H1 (cell line): Measurements from ENCODE around the gene GRID1. TPM values are rescaled to one million over a fixed set of nuclear protein-coding genes. Genes with fewer than 3 reads are reported as not detected.

Source experiments
- CTCF ChIA-PET: fragments of 300-600 bp; sonication (Branson Sonifier 250); formaldehyde crosslinking; loops from one replicate; lab custom pipeline; 2021; ENCODE audit not compliant: partially characterized antibody; lab: Charles Lee
- POLR2A ChIA-PET: fragments of 300-600 bp; sonication (Branson Sonifier 250); formaldehyde crosslinking; loops from one replicate; lab custom pipeline; 2021; ENCODE audit warnings: inconsistent platforms; ENCODE audit not compliant: partially characterized antibody; lab: Charles Lee
- DNase-seq, 2 experiments: peaks; one replicate each; pipeline versions ENCODE4 v3.0.0 to v3.0.0-alpha.2; 2010 to 2022; ENCODE audit warnings: low spot score in 2 of 2, low read depth in 1 of 2, mixed read lengths in 1 of 2
- FAIRE-seq: peaks from 2 replicates; lab custom pipeline; 2011; peaks lifted over from hg19 to GRCh38; lab: Jason Lieb, UNC
- H2AFZ ChIP-seq: 2 replicates; pipeline ENCODE4 v1.8.1; 2012; ENCODE audit warnings: low read length, inconsistent platforms
- H2AK5ac ChIP-seq: 2 replicates; pipeline ENCODE4 v1.6.1; 2013; ENCODE audit warnings: low read depth, low read length
- H2BK120ac ChIP-seq: replicated peaks from 2 replicates; pipeline ENCODE3; 2013; ENCODE audit warnings: low read depth, low read length, inconsistent platforms
- H2BK12ac ChIP-seq: 2 replicates; pipeline ENCODE4 v1.6.1; 2013; ENCODE audit warnings: low read depth, low read length
- H2BK15ac ChIP-seq: 2 replicates; pipeline ENCODE4 v1.6.1; 2013; ENCODE audit warnings: low read length
- H2BK20ac ChIP-seq: 2 replicates; pipeline ENCODE4 v1.6.1; 2013; ENCODE audit warnings: low read length
- H2BK5ac ChIP-seq: 2 replicates; pipeline ENCODE4 v1.6.1; 2013; ENCODE audit warnings: low read depth, low read length
- H3K14ac ChIP-seq: 2 replicates; pipeline ENCODE4 v1.6.1; 2013; ENCODE audit warnings: inconsistent platforms; ENCODE audit not compliant: insufficient read length
- H3K18ac ChIP-seq: 2 replicates; pipeline ENCODE4 v1.6.1; 2013; ENCODE audit warnings: low read length; ENCODE audit errors: extremely low read depth
- H3K23ac ChIP-seq: 2 replicates; pipeline ENCODE4 v1.6.1; 2013; ENCODE audit warnings: inconsistent platforms; ENCODE audit not compliant: insufficient read length
- H3K23me2 ChIP-seq: 2 replicates; pipeline ENCODE4 v1.6.1; 2013; ENCODE audit warnings: low read depth, low read length
- H3K27ac ChIP-seq: 2 replicates; pipeline ENCODE4 v1.6.1; 2011; ENCODE audit warnings: low read depth, low read length, inconsistent platforms
- H3K27me3 ChIP-seq, 4 experiments: replicated peaks in 1 of 4; 1 replicate in 1 of 4; 2 replicates in 3 of 4; pipeline versions ENCODE4 v1.6.1 to v1.8.1; 2011 to 2013; ENCODE audit warnings: low read length in 3 of 4, mild to moderate bottlenecking in 3 of 4, inconsistent platforms in 2 of 4, mixed read lengths in 2 of 4, moderate library complexity in 1 of 4; ENCODE audit not compliant: control insufficient read depth in 3 of 4, insufficient read depth in 3 of 4; ENCODE audit errors: extremely low read depth in 1 of 4
- H3K36me3 ChIP-seq, 4 experiments: 2 replicates each; pipeline versions ENCODE4 v1.6.1 to v1.8.1; 2011 to 2013; ENCODE audit warnings: mild to moderate bottlenecking in 4 of 4, low read length in 3 of 4, moderate library complexity in 2 of 4, control low read depth in 1 of 4, inconsistent platforms in 1 of 4; ENCODE audit not compliant: insufficient read depth in 4 of 4, control insufficient read depth in 2 of 4
- H3K4ac ChIP-seq: replicated peaks from 2 replicates; pipeline ENCODE3; 2013; ENCODE audit warnings: low read length, low read depth, mixed read lengths, inconsistent platforms; ENCODE audit not compliant: insufficient read length
- H3K4me1 ChIP-seq, 4 experiments: replicated peaks in 1 of 4; 1 replicate in 1 of 4; 2 replicates in 3 of 4; pipeline versions ENCODE4 v1.6.1 to v1.8.1; 2011 to 2013; ENCODE audit warnings: low read length in 3 of 4, inconsistent platforms in 2 of 4, mixed read lengths in 1 of 4; ENCODE audit not compliant: insufficient read depth in 4 of 4, control insufficient read depth in 3 of 4
- H3K4me2 ChIP-seq, 2 experiments: 2 replicates each; pipeline versions ENCODE4 v1.6.1 to v1.8.1; 2011 to 2013; ENCODE audit warnings: low read depth in 2 of 2, low read length in 2 of 2, control low read depth in 1 of 2, inconsistent platforms in 1 of 2, mild to moderate bottlenecking in 1 of 2; ENCODE audit not compliant: insufficient read depth in 1 of 2
- H3K4me3 ChIP-seq, 4 experiments: fragments of 200-600, 300-600 bp in 1 of 4; sonication (generic), shearing (Covaris generic), sonication (Bioruptor Twin) in 1 of 4; 2 replicates each; pipeline versions ENCODE4 v1.5.1 to v1.8.1; 2011 to 2016; ENCODE audit warnings: low read length in 4 of 4, low read depth in 3 of 4, control low read depth in 2 of 4, inconsistent platforms in 2 of 4, mild to moderate bottlenecking in 2 of 4, mixed read lengths in 1 of 4, moderate library complexity in 1 of 4; ENCODE audit not compliant: insufficient read depth in 2 of 4; ENCODE audit errors: extremely low read depth in 1 of 4
- H3K56ac ChIP-seq: replicated peaks from 2 replicates; pipeline ENCODE3; 2013; ENCODE audit warnings: low read depth, mild to moderate bottlenecking, mixed read lengths, low read length, inconsistent platforms; ENCODE audit not compliant: insufficient read length
- H3K79me1 ChIP-seq: 2 replicates; pipeline ENCODE4 v1.6.1; 2013; ENCODE audit warnings: low read depth, low read length, control low read depth
- H3K79me2 ChIP-seq, 2 experiments: 2 replicates each; pipeline versions ENCODE4 v1.6.1 to v1.8.1; 2012 to 2013; ENCODE audit warnings: low read length in 2 of 2, mild to moderate bottlenecking in 2 of 2, inconsistent platforms in 1 of 2; ENCODE audit not compliant: insufficient read depth in 2 of 2, control insufficient read depth in 1 of 2
- H3K9ac ChIP-seq, 4 experiments: replicated peaks in 1 of 4; 1 replicate in 1 of 4; 2 replicates in 3 of 4; pipeline versions ENCODE4 v1.6.1 to v1.8.1; 2011 to 2013; ENCODE audit warnings: low read depth in 3 of 4, low read length in 3 of 4, control low read depth in 2 of 4, mild to moderate bottlenecking in 2 of 4, moderate library complexity in 2 of 4, inconsistent platforms in 1 of 4; ENCODE audit errors: extremely low read depth in 1 of 4
- H3K9me3 ChIP-seq, 2 experiments: 2 replicates each; pipeline versions ENCODE4 v1.6.1 to v1.8.1; 2012 to 2013; ENCODE audit warnings: mild to moderate bottlenecking in 2 of 2, moderate library complexity in 2 of 2, control low read depth in 1 of 2, inconsistent platforms in 1 of 2, low read depth in 1 of 2, low read length in 1 of 2, mixed read lengths in 1 of 2; ENCODE audit not compliant: insufficient read depth in 2 of 2
- H4K20me1 ChIP-seq, 2 experiments: replicated peaks in 1 of 2; 2 replicates each; pipeline versions ENCODE3 to v1.8.1; 2011 to 2013; ENCODE audit warnings: inconsistent platforms in 2 of 2, low read length in 2 of 2, mild to moderate bottlenecking in 1 of 2; ENCODE audit not compliant: insufficient read depth in 2 of 2, control insufficient read depth in 1 of 2
- H4K5ac ChIP-seq: 2 replicates; pipeline ENCODE4 v1.6.1; 2013; ENCODE audit warnings: low read length, low read depth, mixed read lengths, inconsistent platforms; ENCODE audit not compliant: insufficient read length
- H4K8ac ChIP-seq: 2 replicates; pipeline ENCODE4 v1.8.0; 2013; ENCODE audit warnings: mild to moderate bottlenecking, moderate library complexity, low read length, inconsistent platforms; ENCODE audit not compliant: insufficient read depth; ENCODE audit errors: extremely low read depth
- H4K91ac ChIP-seq: replicated peaks from 2 replicates; pipeline ENCODE3; 2013; ENCODE audit warnings: low read length, mixed read lengths, inconsistent platforms; ENCODE audit not compliant: insufficient read length
- TAF1 ChIP-seq: IDR thresholded peaks from 2 replicates; pipeline ENCODE4 v1.6.1; 2011; ENCODE audit warnings: mild to moderate bottlenecking, low read depth, low read length
- WGBS, 2 experiments: shearing (Covaris generic) in 1 of 2; methylation state at CpG; one replicate each; pipeline versions ENCODE4 v1.1.6 to v1.1.7; 2013 to 2015; ENCODE audit warnings: low lambda C conversion rate in 2 of 2, mixed read lengths in 2 of 2, inconsistent platforms in 1 of 2, low coverage in 1 of 2, missing lambda C conversion rate in 1 of 2; ENCODE audit not compliant: insufficient replicate concordance in 2 of 2, insufficient coverage in 1 of 2, insufficient read length in 1 of 2; ENCODE audit errors: extremely low coverage in 1 of 2, missing lambda C conversion rate in 1 of 2; 5-methylcytosine and 5-hydroxymethylcytosine counted together
- polyA plus RNA-seq, 7 experiments: library from polyadenylated mRNA; depleted of rRNA in 3 of 7; stranded (reverse) in 5 of 7; unstranded in 2 of 7; fragments of >200 nt in 5 of 7; fragments of 200-250 nt in 2 of 7; gene quantifications; 1 replicate in 5 of 7; 2 replicates in 1 of 7; 4 replicates in 1 of 7; pipeline versions ENCODE4 v1.2.1 to v1.2.3, GENCODE V29; 2011 to 2013; ENCODE audit warnings: missing spikeins in 2 of 7, mixed read lengths in 2 of 7
- total RNA-seq: library from RNA; stranded (reverse); fragmentation: NEBNext Ultra II Directional; extraction: Animal tissue kit (Norgen Biotek cat#: 25700); gene quantifications from 2 replicates; pipeline ENCODE4 v1.2.1, GENCODE V29; 2021

The GRID1 gene
- total and polyA plus RNA-seq, 2 of the 8 experiments (the other 6 are each of a cell fraction or from before 2014, with no cell fraction given): 0.22 to 0.30 TPM

GRCh38 chr10:85919491-85920021 lies 447.0 kb downstream of the GRID1 start:
- no peaks in the 10 kb centered on the region for H3K27me3 ChIP-seq
- no peak overlapping the region for H3K9ac ChIP-seq
- no peak overlapping the region for H2BK15ac ChIP-seq
- H4K20me1 ChIP-seq: peaks cover 0 to 3% of the 10 kb centered on the region in 2 experiments
- no peak overlapping the region for H2AK5ac ChIP-seq
- H3K9me3 ChIP-seq: no peaks in the 10 kb centered on the region
- H4K8ac ChIP-seq: no peak overlapping the region
- H2BK12ac ChIP-seq: no peak overlapping the region
- H2AFZ ChIP-seq: 0 out of 2 replicates have a peak overlapping the region, but pooled peaks have one; percentile 3
- H3K18ac ChIP-seq: no peak overlapping the region
- no peaks in the 10 kb centered on the region; a peak in 1 of 8 replicates for H3K36me3 ChIP-seq
- H3K4me1 ChIP-seq: peaks cover 0 to 12% (median 5%) of the 10 kb centered on the region in 4 experiments; a peak in 5 of 7 replicates
- DNase-seq: no peak
- no peak overlapping the region for H3K14ac ChIP-seq
- no peak overlapping the region for H3K23ac ChIP-seq
- no peaks in the 10 kb centered on the region for H3K79me2 ChIP-seq
- H3K4me3 ChIP-seq: no peak overlapping the region
- peaks cover 5% of the 10 kb centered on the region; the same call in 1 of the 2 replicates for H3K23me2 ChIP-seq
- H3K4me2 ChIP-seq: no peak overlapping the region
- POLR2A ChIA-PET: no interaction called here
- H4K5ac ChIP-seq: no peak overlapping the region
- no peaks in the 10 kb centered on the region for H3K79me1 ChIP-seq
- H3K4ac ChIP-seq: no peak overlapping the region
- no peak overlapping the region for H3K56ac ChIP-seq
- 77% methylated on average over 4 of the region's 4 CpGs; no CpG with 5 or more reads in 1 of the 2 experiments for WGBS, 2 experiments
- no peak overlapping the region for H4K91ac ChIP-seq
- H2BK20ac ChIP-seq: 0 out of 2 replicates have a peak overlapping the region, but pooled peaks have one; percentile 21
- no peak for FAIRE-seq
- no peak overlapping the region for H2BK5ac ChIP-seq
- H2BK120ac ChIP-seq: no peak overlapping the region
- CTCF ChIA-PET: interaction anchor here (1.0 kb wide), 1 partner anchor 463 kb away, joined by 3 read pairs; no protein-coding TSS in a partner anchor
- no peak overlapping the region for H3K27ac ChIP-seq
- no peak for TF ChIP-seq TAF1
